Endodermal cell (in vitro differentiated cells): Measurements from ENCODE around the gene ABI3BP. TPM values are rescaled to one million over a fixed set of nuclear protein-coding genes. Genes with fewer than 3 reads are reported as not detected.

ENCODE experiments used
- DNase-seq: peaks from one replicate; pipeline ENCODE4 v3.0.0-alpha.2; 2017
- H3K27ac ChIP-seq: 2 replicates; pipeline ENCODE4 v1.5.1; 2013; ENCODE audit warnings: mild to moderate bottlenecking, low read depth, low read length, moderate library complexity
- H3K27me3 ChIP-seq: 2 replicates; pipeline ENCODE4 v1.6.1; 2013; ENCODE audit warnings: mild to moderate bottlenecking, low read length, moderate library complexity; ENCODE audit not compliant: insufficient read depth, control insufficient read depth, poor library complexity, severe bottlenecking
- H3K36me3 ChIP-seq: 2 replicates; pipeline ENCODE4 v1.7.0; 2013; ENCODE audit warnings: mild to moderate bottlenecking, low read length, moderate library complexity; ENCODE audit not compliant: control insufficient read depth, insufficient read depth
- H3K4me1 ChIP-seq: one replicate; pipeline ENCODE4 v1.7.0; 2013; ENCODE audit warnings: low read length; ENCODE audit not compliant: control insufficient read depth, insufficient read depth
- H3K4me3 ChIP-seq: 2 replicates; pipeline ENCODE4 v1.5.1; 2013; ENCODE audit warnings: mild to moderate bottlenecking, low read length, moderate library complexity
- H3K9ac ChIP-seq: 2 replicates; pipeline ENCODE4 v1.6.1; 2013; ENCODE audit warnings: mild to moderate bottlenecking, low read length, moderate library complexity; ENCODE audit not compliant: poor library complexity, severe bottlenecking; ENCODE audit errors: extremely low read depth
- H3K9me3 ChIP-seq: 2 replicates; pipeline ENCODE4 v1.6.1; 2013; ENCODE audit warnings: mild to moderate bottlenecking, low read length, moderate library complexity; ENCODE audit not compliant: control insufficient read depth
- H3K27ac Mint-ChIP-seq: 2 replicates; pipeline ENCODE4 v1.8.0; 2020; ENCODE audit warnings: mixed read lengths
- H3K27me3 Mint-ChIP-seq: 2 replicates; pipeline ENCODE4 v1.8.0; 2021; ENCODE audit warnings: mild to moderate bottlenecking, mixed read lengths; ENCODE audit not compliant: insufficient read depth
- H3K36me3 Mint-ChIP-seq: 2 replicates; pipeline ENCODE4 v1.8.0; 2020; ENCODE audit warnings: low read depth, mixed read lengths
- H3K4me1 Mint-ChIP-seq: 2 replicates; pipeline ENCODE4 v1.8.0; 2020; ENCODE audit warnings: mixed read lengths
- H3K4me3 Mint-ChIP-seq: 2 replicates; pipeline ENCODE4 v1.8.0; 2020; ENCODE audit warnings: mild to moderate bottlenecking, moderate library complexity, mixed read lengths
- H3K9me3 Mint-ChIP-seq: 2 replicates; pipeline ENCODE4 v1.8.0; 2020; ENCODE audit warnings: mild to moderate bottlenecking, mixed read lengths
- WGBS, 2 experiments: methylation state at CpG; one replicate each; pipeline versions ENCODE4 v1.1.5 to v1.1.7; 2013; ENCODE audit warnings: missing lambda C conversion rate in 2 of 2, mixed read lengths in 1 of 2; ENCODE audit not compliant: insufficient coverage in 1 of 2, insufficient read length in 1 of 2; 5-methylcytosine and 5-hydroxymethylcytosine counted together
- total RNA-seq, 2 donors: library from RNA; stranded (reverse); fragmentation: NEBNext Ultra II Directional in 1 of 2; extraction: Animal tissue kit (Norgen Biotek cat#: 25700) in 1 of 2; gene quantifications; 2 replicates in 1 of 2; 3 replicates in 1 of 2; pipeline ENCODE4 v1.2.1, GENCODE V29; 2021
- TF ChIP-seq, protein P1 (sequence below): fragments of 200-600 bp; sonication (generic); conservative IDR thresholded peaks from 2 replicates; pipeline ENCODE4 v1.5.0; 2021; ENCODE audit warnings: antibody characterized with exemption, mild to moderate bottlenecking

ABI3BP gene
- total RNA-seq, 2 donors from 2014 or later: 0.42 TPM; not detected in 1

DNA sequence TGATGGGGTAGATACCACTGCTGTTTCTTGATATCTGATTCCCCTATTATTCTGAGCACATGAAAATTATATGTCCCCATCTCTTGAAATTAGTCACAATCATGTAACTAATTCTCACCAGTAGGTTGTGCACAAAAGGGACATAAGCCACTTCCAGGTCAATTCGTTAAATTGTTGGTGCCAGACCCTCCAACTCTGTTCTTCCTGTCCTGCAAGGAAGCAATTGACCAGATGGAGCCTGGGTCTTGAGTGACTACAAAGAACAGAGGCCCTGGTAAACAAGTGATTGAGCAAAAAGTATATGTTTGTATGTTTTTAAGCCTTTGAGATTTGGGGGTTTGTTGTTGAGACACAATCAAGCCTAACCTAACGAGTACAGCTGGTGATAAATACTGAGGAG is 36.9 kb downstream of the ABI3BP start:
- WGBS, 2 experiments: 86 to 92% methylated on average over 1 to 2 of the region's 2 CpGs

DNA sequence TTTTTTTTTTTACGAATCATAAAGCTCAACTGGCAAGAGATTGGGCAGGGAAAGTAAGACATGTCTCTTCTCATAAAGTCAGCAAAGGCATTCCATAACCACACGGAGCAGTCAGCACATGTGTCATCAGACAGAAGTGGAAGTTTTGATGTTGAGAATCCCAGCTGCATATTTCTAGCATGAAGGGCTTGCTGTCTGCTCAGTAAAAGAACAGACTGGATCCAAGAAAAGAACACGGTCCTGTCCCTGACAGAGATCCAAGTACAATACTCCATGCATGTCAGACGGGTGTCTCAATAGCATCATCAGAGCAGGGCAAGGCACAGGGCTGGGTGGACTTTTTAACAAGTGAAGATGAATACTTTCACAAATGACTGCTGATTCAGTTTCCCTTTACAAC is 38.2 kb downstream of the ABI3BP start:
- Histone ChIP-seq H3K4me1 (no peaks in the 10 kb centered on the region), H3K27me3 (no peaks in the 10 kb centered on the region), H3K4me3 (no peak overlapping the region), H3K9ac (no peak overlapping the region), H3K27ac (no peak overlapping the region), H3K36me3 (no peaks in the 10 kb centered on the region), H3K9me3 (peaks cover 6% of the 10 kb centered on the region)
- Mint-ChIP-seq H3K9me3 (peaks cover 10% of the 10 kb centered on the region), H3K4me3 (no peak overlapping the region), H3K27me3 (no peaks in the 10 kb centered on the region), H3K27ac (no peak overlapping the region), H3K36me3 (no peaks in the 10 kb centered on the region), H3K4me1 (no peaks in the 10 kb centered on the region)
- WGBS, 2 experiments: 65 to 100% methylated on average over 2 to 4 of the region's 4 CpGs
- DNase-seq: no peak
- TF ChIP-seq, protein P1, sequence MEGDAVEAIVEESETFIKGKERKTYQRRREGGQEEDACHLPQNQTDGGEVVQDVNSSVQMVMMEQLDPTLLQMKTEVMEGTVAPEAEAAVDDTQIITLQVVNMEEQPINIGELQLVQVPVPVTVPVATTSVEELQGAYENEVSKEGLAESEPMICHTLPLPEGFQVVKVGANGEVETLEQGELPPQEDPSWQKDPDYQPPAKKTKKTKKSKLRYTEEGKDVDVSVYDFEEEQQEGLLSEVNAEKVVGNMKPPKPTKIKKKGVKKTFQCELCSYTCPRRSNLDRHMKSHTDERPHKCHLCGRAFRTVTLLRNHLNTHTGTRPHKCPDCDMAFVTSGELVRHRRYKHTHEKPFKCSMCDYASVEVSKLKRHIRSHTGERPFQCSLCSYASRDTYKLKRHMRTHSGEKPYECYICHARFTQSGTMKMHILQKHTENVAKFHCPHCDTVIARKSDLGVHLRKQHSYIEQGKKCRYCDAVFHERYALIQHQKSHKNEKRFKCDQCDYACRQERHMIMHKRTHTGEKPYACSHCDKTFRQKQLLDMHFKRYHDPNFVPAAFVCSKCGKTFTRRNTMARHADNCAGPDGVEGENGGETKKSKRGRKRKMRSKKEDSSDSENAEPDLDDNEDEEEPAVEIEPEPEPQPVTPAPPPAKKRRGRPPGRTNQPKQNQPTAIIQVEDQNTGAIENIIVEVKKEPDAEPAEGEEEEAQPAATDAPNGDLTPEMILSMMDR: no peak

More for the DNA sequence above, 36.9 kb downstream of the ABI3BP start:
- no peak for DNase-seq
- no peaks in the 10 kb centered on the region for H3K36me3 Mint-ChIP-seq
- Histone ChIP-seq H3K27me3 (no peaks in the 10 kb centered on the region), H3K4me1 (no peaks in the 10 kb centered on the region), H3K4me3 (no peak overlapping the region), H3K9me3 (peaks cover 8% of the 10 kb centered on the region), H3K9ac (no peak overlapping the region), H3K36me3 (no peaks in the 10 kb centered on the region), H3K27ac (no peak overlapping the region)
- no peaks in the 10 kb centered on the region for H3K4me1 Mint-ChIP-seq
- H3K4me3 Mint-ChIP-seq: no peak overlapping the region
- H3K9me3 Mint-ChIP-seq: peaks cover 16% of the 10 kb centered on the region
- TF ChIP-seq, protein P1: no peak
- H3K27me3 Mint-ChIP-seq: no peaks in the 10 kb centered on the region
- no peak overlapping the region for H3K27ac Mint-ChIP-seq

DNA sequence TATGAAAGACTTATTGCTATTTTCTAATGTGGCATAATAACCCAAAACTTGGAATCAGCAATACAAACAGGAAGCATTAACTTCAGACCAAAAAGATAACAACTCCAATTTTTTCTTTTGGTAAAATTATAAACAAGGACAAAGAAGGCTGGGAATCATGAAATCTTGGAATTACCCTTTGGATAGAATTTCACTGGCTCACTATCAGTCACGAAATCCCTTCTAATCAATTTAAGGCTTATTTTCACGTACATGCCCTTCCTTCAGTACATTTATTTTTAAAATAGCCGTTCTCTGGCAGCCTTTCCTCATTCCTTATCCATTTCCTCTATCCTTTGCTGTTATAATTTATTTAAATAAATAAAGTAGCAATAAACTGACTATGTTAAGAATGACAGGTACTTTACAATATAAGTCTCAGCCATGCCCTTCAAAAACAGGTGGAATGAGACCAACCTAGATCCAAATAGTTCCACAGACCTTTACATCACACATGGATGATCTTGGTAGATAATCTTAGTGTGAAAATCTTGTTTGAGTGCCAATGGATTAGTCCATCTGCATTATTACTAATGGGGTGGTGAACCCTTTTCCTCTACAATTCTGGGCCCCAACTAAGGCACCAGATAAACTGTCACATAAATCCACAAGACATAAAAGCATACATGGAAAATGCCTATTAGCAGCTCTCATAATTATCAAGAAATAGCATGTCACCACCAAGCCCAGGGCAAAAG is 38.9 kb downstream of the ABI3BP start:
- no peaks in the 10 kb centered on the region for H3K9me3 ChIP-seq
- DNase-seq: no peak
- no peaks in the 10 kb centered on the region for H3K36me3 ChIP-seq
- peaks cover 5% of the 10 kb centered on the region for H3K9me3 Mint-ChIP-seq
- H3K4me3 Mint-ChIP-seq: no peak overlapping the region
- H3K4me1 ChIP-seq: no peaks in the 10 kb centered on the region
- H3K27me3 Mint-ChIP-seq: no peaks in the 10 kb centered on the region
- H3K27ac ChIP-seq: no peak overlapping the region
- 89 to 100% methylated on average over 1 to 3 of the region's 3 CpGs for WGBS, 2 experiments
- no peaks in the 10 kb centered on the region for H3K27me3 ChIP-seq
- no peak overlapping the region for H3K9ac ChIP-seq
- no peak overlapping the region for H3K27ac Mint-ChIP-seq
- H3K4me3 ChIP-seq: no peak overlapping the region
- no peaks in the 10 kb centered on the region for H3K36me3 Mint-ChIP-seq
- no peaks in the 10 kb centered on the region for H3K4me1 Mint-ChIP-seq
- TF ChIP-seq, protein P1: no peak
